ENCODE results near the gene TMSB4X.
A peak's percentile ranks its signal among the peaks of the same experiment; 100 is the strongest.

Gene TMSB4X

DNA sequence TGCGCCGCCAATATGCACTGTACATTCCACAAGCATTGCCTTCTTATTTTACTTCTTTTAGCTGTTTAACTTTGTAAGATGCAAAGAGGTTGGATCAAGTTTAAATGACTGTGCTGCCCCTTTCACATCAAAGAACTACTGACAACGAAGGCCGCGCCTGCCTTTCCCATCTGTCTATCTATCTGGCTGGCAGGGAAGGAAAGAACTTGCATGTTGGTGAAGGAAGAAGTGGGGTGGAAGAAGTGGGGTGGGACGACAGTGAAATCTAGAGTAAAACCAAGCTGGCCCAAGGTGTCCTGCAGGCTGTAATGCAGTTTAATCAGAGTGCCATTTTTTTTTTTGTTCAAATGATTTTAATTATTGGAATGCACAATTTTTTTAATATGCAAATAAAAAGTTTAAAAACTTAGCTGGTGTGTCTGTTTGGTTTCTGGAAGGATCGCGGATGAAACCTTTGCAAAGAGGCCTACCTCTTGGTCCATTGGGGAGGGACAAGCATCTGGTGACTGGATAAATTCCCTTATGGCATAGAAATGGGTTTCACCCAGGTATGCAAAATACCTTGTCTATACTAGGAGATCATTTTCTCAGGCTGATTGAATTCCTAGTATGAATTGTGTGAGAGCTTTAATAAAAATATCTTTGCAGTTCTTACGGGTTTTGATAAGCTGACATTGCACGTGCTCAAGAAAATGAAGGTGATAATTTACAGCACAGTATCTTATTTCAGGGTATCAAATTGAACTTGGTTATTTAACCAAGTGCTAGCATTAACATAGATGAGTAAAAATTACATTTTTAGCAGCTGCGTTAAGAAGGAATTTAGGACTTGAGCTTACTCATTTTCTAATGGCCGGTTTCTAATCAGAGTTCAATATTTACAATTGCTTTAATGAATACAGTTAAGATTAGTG is 2.2 kb downstream of the TMSB4X start:
- peak; percentile 30 for DNase-seq

DNA sequence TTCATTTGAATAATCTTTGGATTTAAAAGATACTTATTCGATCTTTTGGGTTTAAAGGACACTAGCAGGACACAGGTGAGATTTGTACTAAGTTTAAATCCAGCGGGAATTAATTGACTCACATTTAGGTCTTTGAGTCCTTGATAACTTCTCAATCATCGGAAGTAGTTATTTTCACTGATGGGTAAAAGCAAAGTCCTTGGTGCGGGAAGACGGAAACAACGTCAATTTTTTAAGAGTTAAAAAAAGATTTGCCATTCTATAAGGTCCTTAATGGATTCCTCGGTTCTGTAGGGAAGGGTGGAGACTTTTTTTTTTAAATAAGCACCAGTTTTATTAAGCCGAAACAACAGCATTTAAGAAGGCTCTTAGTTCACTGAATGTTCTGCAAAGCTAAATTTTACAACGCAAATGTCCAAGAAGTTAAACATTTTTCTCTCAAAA is 2.9 kb downstream of the TMSB4X start:
- DNase-seq, result no peak

DNA sequence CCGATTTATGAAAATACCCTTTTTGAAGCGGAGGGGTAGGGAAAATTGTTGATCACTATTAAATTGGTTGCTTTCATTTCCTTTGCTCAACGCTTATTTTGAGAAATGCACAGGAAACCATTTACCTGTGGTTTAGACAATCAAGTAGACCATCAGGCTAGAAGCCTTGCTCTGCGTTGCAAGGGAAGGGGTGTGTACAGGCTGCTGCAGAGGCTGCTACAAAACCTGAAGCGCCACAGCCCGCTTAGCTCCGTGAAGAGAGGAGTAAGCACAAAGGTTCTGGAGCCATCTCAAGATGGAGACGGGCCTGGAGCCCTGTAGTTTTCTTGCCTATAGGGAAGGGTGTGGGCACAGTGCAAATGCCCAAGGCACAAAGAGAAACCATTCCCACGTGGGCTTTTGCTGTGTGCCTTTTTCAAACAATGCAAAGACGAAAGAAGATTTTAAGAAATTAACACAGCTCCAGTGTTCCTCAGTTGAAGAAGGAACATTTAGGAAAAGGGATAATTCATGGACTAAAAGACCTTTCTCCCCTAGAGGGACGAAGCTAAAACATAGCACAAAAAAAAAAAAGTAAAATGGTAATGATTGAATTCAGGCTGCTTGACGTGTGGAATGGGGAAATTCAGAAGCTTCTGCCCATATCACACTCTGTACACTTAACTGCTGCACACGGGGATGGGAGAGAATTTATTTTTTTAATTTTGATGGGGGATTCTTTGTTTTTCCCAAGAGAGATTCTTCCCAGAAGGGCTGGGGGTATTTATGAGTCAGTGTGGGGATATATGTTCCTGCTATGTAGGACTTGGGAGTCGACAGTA is 3.5 kb downstream of the TMSB4X start:
- DNase-seq, result peak; percentile 87

DNA sequence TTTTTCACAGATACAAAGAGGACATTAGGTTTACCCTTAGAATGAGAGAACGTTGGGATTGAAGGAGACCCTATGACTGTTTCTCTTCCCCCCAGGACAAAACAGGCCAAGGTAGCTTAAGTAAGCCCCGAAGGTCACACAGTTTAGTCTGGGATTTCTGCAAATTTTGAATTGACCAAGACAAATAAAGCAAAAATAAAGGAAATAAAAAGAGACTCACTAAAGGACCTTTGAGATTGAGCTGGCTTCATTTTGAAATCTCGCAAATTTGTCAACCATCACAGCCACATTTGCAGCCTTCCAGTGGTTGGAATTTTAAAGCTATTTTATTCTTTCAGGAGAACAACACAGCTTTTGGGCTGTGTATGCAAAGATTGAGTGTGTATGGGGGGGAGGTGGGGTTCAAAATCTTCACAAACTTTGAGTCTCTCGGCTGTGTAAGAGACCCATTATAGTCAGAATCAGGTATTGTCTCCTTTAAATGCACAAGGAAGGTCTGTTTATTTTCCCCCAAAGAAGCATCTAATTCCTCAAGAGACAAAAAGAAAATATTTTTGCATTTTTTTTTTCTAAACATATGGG is 4.2 kb downstream of the TMSB4X start:
- no peak for DNase-seq

DNA sequence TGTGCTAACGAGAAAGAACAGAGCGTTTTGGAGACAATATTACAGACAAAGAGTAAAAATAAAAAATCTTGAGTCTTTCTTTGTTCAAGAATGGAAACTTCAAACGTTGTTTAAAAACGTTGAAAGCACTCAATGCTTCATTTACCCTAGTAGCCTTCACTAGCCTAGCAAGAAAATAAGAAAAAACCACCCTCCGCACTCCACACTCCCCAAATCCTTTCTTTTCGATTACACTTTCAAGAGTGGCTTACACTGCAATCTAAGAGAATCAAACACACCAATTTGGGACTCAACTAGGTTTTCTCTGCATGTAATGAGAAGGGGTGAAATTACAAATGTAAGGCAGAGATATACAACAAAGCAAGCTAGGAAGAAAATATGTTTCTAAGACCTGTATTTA is 4.7 kb downstream of the TMSB4X start:
- DNase-seq, result no peak

DNA sequence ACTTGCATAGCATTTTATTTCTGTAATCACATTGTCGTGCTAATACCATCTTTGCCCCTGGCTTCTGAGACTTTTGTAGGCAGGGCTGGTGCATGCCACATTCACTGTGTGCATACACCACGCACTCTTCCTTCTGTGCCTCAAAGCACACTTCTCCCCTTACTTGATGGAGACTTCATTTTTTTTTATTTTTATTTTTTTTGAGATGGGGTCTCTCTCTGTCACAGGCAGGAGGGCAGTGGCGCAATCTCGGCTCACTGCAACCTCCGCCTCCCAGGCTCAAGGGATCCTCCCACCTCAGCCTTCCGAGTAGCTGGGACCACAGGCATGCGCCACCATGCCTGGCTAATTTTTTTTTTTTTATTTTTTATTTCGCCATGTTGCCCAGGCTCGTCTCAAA is 5.1 kb downstream of the TMSB4X start:
- peak; percentile 35 for DNase-seq

DNA sequence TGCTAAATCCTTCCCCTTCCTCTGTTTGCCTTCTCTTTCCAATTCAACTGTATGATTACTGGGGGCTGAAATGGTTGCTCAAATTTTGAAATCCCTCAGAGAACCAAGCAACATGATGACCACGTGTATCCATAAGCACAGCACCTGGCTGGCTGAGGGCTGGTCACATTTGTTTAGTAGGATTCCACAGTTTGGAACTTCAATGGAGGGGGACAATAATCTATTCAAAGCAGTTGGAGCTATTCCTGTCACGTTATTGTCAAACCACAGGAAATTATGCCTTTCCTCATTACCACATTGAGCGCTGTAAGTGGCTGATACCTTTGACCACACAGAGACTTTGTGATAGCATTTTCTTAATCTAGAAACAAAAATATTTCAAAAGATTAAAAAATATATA is 7.0 kb downstream of the TMSB4X start:
- no peak for DNase-seq

DNA sequence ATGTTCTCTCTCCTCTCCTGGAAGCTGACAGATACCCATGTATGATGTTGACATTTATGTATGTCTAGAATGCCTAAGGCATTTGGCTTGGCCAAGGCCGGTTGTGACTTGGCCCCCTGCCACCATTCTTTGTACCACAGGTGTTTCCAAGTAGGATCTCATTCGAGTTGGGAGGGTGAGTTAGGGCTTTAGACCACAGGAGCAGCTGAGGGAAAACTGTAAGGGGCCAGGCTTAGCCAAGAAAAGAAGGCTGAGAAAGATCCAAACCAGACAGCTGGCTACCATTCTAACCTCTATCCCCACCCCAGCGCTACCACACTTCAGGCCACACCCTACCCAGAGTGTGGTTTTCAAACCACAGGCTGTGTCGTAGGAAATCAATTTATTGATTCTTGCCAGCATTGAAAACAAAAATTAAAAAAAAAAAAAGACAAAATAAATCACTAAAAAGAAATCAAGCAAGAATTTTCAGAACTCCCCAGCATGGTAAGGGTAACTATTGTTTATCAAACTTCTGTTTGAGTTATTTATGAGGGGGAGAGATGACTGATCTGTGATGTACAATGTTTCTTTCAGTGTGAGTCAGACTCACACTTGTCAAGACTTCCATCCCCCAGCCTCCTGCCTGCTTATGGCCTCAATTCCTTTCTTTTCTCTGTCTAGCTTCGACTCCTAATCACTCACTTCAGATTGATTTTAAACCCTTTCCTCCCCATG is 9.9 kb downstream of the TMSB4X start:
- DNase-seq, result peak; percentile 69

DNA sequence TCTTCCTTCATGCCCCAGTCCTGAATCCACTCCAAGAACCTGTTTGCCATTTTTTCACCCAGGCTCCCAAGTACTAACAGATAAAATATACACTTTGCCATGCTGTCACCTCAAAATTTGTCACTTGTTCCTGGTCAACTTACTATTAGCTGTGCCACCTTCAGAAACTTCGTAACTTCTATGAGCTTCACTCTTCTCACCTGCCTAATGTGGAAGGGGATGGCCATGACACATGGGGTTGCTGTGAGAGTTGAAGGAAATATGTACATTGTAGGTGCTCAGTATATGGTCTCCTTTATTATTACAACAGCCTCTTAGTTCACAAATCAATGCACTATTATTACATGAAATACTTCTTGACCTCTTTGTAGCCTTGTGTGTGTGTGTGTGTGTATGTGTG is 10.4 kb downstream of the TMSB4X start:
- no peak for DNase-seq

DNA sequence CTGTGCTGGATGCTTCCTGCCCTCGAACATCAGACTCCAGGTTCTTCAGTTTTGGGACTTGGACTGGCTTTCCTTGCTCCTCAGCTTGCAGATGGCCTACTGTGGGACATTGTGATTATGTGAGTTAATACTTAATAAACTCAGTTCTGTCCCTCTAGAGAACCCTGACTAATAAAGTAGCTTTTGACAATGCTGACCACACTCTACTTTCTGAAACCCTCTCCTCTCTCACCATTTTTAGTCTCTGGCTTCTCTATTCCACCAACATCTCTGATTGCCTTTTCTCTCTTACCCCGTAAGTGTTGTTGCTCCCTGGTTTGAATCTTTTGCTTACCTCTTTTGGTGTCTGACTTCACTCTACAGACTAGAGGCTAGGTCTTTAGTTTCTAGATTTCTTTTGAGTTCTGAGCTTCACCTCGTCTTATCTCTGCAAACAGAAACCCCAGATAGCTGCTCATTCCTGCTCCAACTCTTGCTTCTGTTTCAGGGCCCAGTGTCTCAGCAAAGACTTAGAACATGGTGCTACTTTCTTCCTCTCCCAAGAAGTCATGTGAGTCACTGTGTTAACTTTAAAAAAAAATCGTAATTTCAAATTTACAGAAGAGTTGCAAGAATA is 11.4 kb downstream of the TMSB4X start:
- no peak for DNase-seq

DNA sequence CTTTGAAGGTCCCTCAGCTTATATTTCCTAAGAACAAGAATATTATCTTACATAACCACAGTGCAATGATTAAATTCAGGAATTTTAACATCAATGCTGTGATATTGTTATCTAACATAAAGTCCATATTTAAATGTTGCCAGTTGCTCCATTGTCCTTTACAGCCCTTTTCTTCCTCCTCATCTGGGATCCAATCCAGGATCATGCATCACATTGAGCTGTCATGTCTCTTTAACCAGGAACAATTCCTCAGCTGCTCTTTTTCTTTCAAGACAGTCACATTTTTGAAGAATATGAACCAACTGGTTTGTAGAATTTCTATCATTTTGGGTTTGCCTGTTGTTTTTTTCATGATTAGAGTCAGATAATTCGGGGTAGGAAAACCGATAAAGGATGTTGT is 12.0 kb downstream of the TMSB4X start:
- DNase-seq, result no peak

DNA sequence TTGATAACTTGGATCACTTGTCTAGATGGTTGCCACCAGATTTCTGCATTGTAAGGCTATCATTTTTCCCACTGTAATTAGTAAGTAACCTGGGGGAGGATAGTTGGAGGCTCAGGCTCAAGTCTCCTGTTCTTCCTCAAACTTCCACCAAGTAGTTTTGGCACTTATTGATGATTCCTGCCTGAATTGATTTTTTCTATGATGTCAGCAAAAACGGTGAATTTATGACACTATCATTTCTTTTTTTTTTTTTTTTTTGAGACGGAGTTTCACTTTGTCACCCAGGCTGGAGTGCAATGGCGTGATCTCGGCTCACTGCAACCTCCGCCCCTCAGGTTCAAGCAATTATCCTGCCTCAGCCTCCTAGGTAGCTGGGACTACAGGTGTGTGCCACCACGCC is 12.4 kb downstream of the TMSB4X start:
- DNase-seq, result no peak

DNA sequence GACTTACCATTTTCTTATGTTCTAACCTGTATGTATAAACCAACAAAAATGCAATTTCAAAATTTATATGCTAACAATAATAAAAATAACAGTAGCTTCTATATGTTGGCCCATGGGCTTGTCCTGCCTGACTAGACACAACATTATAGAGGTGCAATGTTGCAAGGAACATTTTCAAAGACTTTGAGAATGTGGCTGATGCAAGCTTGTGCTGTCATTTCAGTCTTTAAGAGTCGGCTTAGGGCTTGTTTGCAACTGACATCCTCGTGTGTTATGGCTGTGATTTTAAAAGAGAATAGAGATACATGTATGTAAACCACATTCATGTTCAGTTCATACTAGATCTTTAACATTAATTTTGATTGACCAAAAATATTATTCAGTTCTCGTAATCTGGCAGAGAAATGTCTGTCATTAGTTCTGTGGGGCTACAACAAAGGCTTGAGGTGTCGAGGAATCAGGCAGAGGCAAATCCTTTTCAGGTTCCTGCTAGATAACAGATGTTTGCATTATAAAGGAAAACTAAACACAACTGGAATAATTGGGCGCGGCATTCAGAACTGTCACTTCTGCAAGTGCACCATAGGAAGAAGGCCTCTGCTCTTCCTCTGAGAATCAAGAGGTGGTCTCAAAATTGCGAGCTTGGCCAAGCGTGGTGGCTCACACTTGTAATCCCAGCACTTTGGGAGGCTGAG is 13.1 kb downstream of the TMSB4X start:
- no peak for DNase-seq

DNA sequence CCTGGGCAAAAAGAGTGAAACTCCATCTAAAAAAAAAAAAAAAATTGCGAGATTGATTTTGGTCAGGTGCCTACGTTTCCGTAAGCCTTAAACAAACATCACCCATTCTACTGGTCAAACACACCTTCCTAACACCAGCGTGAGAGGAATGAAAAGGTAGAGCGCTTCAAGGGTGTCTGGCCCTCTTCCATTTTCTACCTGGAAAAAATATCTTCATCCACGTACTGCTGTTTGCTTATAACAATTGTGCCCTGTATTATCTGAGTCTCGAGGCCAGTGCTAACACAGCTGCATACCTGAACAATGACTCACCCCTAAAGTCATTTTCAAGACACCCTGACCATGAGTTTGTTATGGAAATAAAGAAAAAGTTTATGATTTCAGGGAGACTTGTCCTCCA is 13.9 kb downstream of the TMSB4X start:
- no peak for DNase-seq

DNA sequence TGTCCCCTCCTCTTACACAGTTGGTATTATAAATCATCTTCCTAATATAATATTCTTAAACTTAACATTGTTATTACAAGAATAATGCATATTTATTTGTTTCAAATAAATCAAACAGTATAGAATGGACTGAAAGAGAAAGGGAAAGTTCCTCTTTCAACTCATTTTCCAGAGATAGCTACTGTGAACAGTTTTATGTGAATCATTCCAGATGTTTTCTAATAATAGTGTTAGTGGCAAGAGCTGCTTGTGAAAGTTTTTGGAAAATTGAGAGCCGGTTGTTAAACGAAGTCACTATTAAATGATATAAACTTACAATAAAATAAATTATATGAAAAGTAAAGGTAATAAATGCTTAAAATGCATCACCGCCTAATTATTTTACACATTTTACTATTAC is 14.6 kb downstream of the TMSB4X start:
- no peak for DNase-seq

DNA sequence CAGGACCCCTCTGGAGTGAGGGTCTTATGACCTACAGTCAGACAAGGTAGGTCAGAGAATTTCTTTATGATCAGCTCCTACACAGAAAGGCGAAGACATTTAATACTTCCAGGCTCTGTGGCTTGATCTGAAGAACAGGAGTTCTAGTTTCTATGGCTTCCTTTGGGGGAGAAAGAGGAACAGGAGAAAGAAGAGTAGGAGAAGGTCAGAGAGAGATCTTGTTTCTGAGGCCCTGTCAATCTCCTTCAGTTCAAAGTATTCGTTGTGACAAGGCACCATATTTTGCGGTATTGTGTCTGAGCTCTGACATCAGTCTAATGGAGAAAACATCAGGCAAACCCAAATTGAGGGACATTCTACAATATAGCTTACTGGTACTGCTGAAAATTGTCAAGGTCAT is 16.7 kb downstream of the TMSB4X start:
- DNase-seq, result no peak

DNA sequence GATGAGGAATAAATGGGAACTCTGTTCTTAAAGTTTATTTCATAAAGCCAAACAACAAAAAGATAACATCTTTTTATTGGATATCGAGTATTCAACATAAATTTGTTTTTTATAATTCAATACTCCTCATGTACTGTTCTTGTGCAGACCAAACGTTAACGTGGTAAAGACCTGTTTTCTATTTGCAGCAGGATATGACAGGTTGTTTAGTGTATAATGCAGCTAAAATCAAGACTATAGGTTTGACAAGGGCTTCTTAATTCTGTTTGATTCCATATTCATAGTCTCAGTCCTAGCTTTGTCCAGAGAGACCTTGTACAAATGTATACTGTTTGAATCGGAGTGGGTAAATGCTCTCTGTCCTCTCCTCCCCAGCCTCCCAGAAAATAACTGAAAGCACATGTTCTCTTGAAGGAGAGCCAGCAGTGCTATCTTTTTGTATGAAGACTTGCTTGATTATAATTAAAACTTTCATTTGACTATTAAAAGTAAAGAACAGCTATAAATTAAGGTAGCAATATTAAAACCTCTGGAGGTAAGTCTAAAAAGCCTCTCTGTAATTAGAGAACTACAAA is 17.7 kb downstream of the TMSB4X start:
- no peak for DNase-seq

DNA sequence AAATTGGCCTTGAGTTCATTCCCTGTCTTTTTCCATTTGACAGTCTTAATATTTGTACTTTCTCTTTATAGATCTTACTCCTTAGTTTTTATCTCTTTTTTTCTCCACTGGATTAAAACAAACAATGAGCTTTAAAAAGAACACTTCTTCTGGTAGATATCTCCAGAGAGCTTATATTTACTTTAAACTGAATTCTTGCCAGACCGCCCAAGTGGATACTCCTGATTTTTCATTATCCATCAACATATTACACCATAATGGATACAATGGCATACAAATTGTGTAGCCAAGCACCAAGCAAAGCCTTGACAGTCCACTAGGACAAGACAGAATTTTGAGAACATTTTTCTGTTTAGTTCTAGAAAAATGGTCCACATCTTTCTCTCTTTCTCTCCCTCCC is 18.9 kb downstream of the TMSB4X start:
- DNase-seq, result no peak

DNA sequence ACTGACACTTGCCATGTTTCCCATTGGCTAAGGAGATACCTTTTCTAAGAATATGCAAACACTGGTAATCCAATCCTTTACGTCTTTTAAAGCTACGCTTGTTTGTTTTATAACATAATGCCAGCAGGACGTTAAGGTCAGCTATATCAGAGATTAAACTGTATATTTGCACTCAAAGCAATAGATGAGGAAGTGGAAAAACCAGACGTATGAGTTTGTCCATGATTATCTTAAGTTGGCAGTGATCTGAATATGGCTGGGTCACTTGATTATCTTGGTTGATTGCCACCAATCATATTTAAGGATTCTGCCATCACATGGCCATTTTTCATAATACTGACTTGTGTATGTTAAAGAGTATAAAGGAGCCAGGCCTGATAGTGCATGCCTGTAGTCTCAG is 19.4 kb downstream of the TMSB4X start:
- no peak for DNase-seq

DNA sequence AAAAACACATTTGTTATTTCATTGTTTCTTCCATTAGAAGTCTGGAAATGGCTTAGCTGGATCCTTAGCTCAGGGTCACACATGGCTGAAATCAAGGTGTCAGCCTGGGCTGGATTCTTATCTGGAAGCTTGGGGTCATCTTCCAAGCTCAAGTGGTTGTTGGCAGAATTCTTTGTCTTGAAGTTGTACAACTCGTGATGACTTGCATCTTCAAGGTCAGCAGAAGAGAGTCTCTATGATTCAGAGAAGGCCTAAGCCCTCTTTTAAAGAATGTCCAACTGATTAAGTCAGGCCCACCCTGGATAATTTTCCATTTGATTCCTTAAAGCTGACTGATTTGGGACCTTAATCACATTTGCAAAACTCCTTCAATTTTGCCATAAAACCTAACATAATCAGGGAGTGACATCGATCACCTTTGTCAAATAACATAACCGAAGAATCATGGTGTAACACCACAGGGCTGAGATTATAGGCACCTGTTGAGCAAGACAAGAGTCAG is 22.1 kb downstream of the TMSB4X start:
- no peak for DNase-seq

Measured in CD4-positive, alpha-beta T cell treated with Interleukin-21 for 1 hour (primary cell).